GM21576 (cell line): ENCODE measurements around the gene VAPB.
A peak's percentile ranks its signal among the peaks of the same experiment; 100 is the strongest.
"Not testable (repeated sequence)": the region's sequence is repeated elsewhere in the genome, so short reads cannot be mapped to it uniquely, and the experiment has no call there.

Experiments
- ATAC-seq: cut with Tn5 transposase; IDR thresholded peaks from one replicate; pipeline ENCODE4 v1.9.1; 2021; ENCODE audit warnings: mild to moderate bottlenecking, moderate library complexity; ENCODE audit not compliant: unreplicated experiment

The VAPB gene

GRCh38 chr20:58388882-58389323, at the start of gene VAPB:
Gene VAPB (plus strand): TSS chr20:58389229. CDS start chr20:58389460, 231 bp downstream.
- peak; percentile 95 for ATAC-seq

- no peak for ATAC-seq
Observed at GRCh38 chr20:58339741-58340140, 49.3 kb upstream of the VAPB start.

- no peak for ATAC-seq
Observed at GRCh38 chr20:58340151-58340550, 48.9 kb upstream of the VAPB start.

- ATAC-seq = no peak
Observed at GRCh38 chr20:58340853-58341252, 48.2 kb upstream of the VAPB start.

GRCh38 chr20:58342104-58342945, 46.7 kb upstream of the VAPB start:
- ATAC-seq = no peak

GRCh38 chr20:58344741-58345140, 44.3 kb upstream of the VAPB start:
- no peak for ATAC-seq

GRCh38 chr20:58349570-58349969, 39.5 kb upstream of the VAPB start:
- ATAC-seq = no peak

- ATAC-seq = no peak
Observed at GRCh38 chr20:58352468-58352867, 36.6 kb upstream of the VAPB start.

- ATAC-seq = no peak
Observed at GRCh38 chr20:58359441-58359840, 29.6 kb upstream of the VAPB start.

GRCh38 chr20:58360936-58361335, 28.1 kb upstream of the VAPB start:
- no peak for ATAC-seq

- no peak for ATAC-seq
Observed at GRCh38 chr20:58361481-58362205, 27.4 kb upstream of the VAPB start.

- no peak for ATAC-seq
Observed at GRCh38 chr20:58362206-58362516, 26.9 kb upstream of the VAPB start.

GRCh38 chr20:58362970-58363369, 26.1 kb upstream of the VAPB start:
- ATAC-seq = no peak

GRCh38 chr20:58366866-58367265, 22.2 kb upstream of the VAPB start:
- no peak for ATAC-seq

- ATAC-seq = no peak
Observed at GRCh38 chr20:58372806-58373205, 16.2 kb upstream of the VAPB start.

GRCh38 chr20:58373296-58373695, 15.7 kb upstream of the VAPB start:
- ATAC-seq = not testable (repeated sequence)

- no peak for ATAC-seq
Observed at GRCh38 chr20:58374027-58374850, 14.8 kb upstream of the VAPB start.

- ATAC-seq = no peak
Observed at GRCh38 chr20:58374906-58375758, 13.9 kb upstream of the VAPB start.

GRCh38 chr20:58375759-58376352, 13.2 kb upstream of the VAPB start:
- no peak for ATAC-seq

GRCh38 chr20:58377017-58377416, 12.0 kb upstream of the VAPB start:
- ATAC-seq = no peak
